Embryonic facial prominence (tissue), 1 donor: Measurements from ENCODE around the gene NDUFA8.

Source experiments
- DNase-seq: peaks from one replicate; pipeline ENCODE4 v3.0.0-alpha.2; 2016; ENCODE audit errors: extremely low spot score

The NDUFA8 gene

GRCh38 chr9:122184551-122184950 lies 25.0 kb upstream of the NDUFA8 start:
- DNase-seq: no peak

GRCh38 chr9:122183501-122183900 lies 23.9 kb upstream of the NDUFA8 start:
- no peak for DNase-seq

- DNase-seq: no peak
Measured at GRCh38 chr9:122180633-122181032, 21.1 kb upstream of the NDUFA8 start.

- DNase-seq: no peak
Measured at GRCh38 chr9:122179690-122180074, 20.1 kb upstream of the NDUFA8 start.

- no peak for DNase-seq
Measured at GRCh38 chr9:122179054-122179689, 19.6 kb upstream of the NDUFA8 start.

- no peak for DNase-seq
Measured at GRCh38 chr9:122176916-122177315, 17.3 kb upstream of the NDUFA8 start.

GRCh38 chr9:122173670-122174069 lies 14.1 kb upstream of the NDUFA8 start:
- DNase-seq: no peak

- no peak for DNase-seq
Measured at GRCh38 chr9:122172131-122172530, 12.6 kb upstream of the NDUFA8 start.

- DNase-seq: no peak
Measured at GRCh38 chr9:122168356-122168755, 8.8 kb upstream of the NDUFA8 start.

- no peak for DNase-seq
Measured at GRCh38 chr9:122164286-122164685, 4.7 kb upstream of the NDUFA8 start.

GRCh38 chr9:122162415-122162814 lies 2.8 kb upstream of the NDUFA8 start:
- DNase-seq: no peak

- DNase-seq: no peak
Measured at GRCh38 chr9:122159925-122160246, 307 bp upstream of the NDUFA8 start.

GRCh38 chr9:122158202-122158601 lies 1.4 kb downstream of the NDUFA8 start:
- no peak for DNase-seq

GRCh38 chr9:122155796-122156195 lies 3.8 kb downstream of the NDUFA8 start:
- DNase-seq: no peak

- DNase-seq: no peak
Measured at GRCh38 chr9:122151267-122151828, 8.2 kb downstream of the NDUFA8 start.

- DNase-seq: no peak
Measured at GRCh38 chr9:122145592-122145863, 14.1 kb downstream of the NDUFA8 start.

- DNase-seq: no peak
Measured at GRCh38 chr9:122144836-122145591, 14.6 kb downstream of the NDUFA8 start.

- DNase-seq: no peak
Measured at GRCh38 chr9:122143876-122144405, 15.6 kb downstream of the NDUFA8 start.

GRCh38 chr9:122143296-122143695 lies 16.3 kb downstream of the NDUFA8 start:
- no peak for DNase-seq

GRCh38 chr9:122141671-122142070 lies 17.9 kb downstream of the NDUFA8 start:
- no peak for DNase-seq

- no peak for DNase-seq
Measured at GRCh38 chr9:122140368-122141193, 19.0 kb downstream of the NDUFA8 start.

- no peak for DNase-seq
Measured at GRCh38 chr9:122138560-122139268, 20.9 kb downstream of the NDUFA8 start.
